ENCODE results near the gene CD300LF. TPM values are rescaled to one million over a fixed set of nuclear protein-coding genes. Genes with fewer than 3 reads are reported as not detected.

Gene CD300LF
- total and polyA plus RNA-seq, 10 donors, result 13.1 to 45.8 (median 30.9) TPM

DNA sequence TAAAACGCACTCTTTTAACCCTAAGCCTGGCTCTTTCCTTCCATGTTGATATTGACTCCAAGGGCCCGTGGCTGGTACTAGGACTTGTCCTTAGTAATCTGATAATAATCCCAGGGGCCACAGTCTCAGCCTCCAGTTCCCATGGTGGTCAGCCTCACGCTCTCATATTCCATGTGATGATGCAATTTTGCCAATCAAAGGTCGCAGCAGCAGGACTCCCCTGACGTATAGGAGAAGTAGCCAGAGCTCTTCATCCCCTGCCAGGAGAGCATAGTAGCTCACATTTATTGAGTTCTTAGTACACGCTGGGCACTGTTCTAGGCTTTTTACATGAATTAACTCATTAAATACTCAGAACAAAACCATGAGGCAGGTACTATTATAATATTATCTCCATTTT is 42.4 kb downstream of the CD300LF start:
- Histone ChIP-seq H3K4me3 (no peak overlapping the region), H3K27me3 (replicated peaks in 1 of 7) (peaks cover 0 to 98% (median 39%) of the 10 kb centered on the region in 7 donors), H3K9me3 (peaks cover 0 to 7% (median 0%) of the 10 kb centered on the region in 8 donors), H3K4me1 (peaks cover 0 to 8% (median 2%) of the 10 kb centered on the region in 6 donors), H3K27ac (no peak overlapping the region), H3K36me3 (no peaks in the 10 kb centered on the region)
- no peak for DNase-seq
- intact Hi-C loops (cut with DNase I; ENCODE audit: low total_unique reads), result no loop called here
- TF ChIP-seq POLR2AphosphoS5 (IDR thresholded peaks at IDR 0.05) (no peak), POLR2A (IDR thresholded peaks at IDR 0.05) (no peak)
- TF ChIP-seq, protein P1, sequence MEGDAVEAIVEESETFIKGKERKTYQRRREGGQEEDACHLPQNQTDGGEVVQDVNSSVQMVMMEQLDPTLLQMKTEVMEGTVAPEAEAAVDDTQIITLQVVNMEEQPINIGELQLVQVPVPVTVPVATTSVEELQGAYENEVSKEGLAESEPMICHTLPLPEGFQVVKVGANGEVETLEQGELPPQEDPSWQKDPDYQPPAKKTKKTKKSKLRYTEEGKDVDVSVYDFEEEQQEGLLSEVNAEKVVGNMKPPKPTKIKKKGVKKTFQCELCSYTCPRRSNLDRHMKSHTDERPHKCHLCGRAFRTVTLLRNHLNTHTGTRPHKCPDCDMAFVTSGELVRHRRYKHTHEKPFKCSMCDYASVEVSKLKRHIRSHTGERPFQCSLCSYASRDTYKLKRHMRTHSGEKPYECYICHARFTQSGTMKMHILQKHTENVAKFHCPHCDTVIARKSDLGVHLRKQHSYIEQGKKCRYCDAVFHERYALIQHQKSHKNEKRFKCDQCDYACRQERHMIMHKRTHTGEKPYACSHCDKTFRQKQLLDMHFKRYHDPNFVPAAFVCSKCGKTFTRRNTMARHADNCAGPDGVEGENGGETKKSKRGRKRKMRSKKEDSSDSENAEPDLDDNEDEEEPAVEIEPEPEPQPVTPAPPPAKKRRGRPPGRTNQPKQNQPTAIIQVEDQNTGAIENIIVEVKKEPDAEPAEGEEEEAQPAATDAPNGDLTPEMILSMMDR (IDR thresholded peaks at IDR 0.05 in 8 of 11, conservative IDR thresholded peaks at IDR 0.05 in 3 of 11), result no peak
- WGBS, 5 donors, result 78 to 91% (median 85%) methylated on average over 6 of the region's 6 CpGs

DNA sequence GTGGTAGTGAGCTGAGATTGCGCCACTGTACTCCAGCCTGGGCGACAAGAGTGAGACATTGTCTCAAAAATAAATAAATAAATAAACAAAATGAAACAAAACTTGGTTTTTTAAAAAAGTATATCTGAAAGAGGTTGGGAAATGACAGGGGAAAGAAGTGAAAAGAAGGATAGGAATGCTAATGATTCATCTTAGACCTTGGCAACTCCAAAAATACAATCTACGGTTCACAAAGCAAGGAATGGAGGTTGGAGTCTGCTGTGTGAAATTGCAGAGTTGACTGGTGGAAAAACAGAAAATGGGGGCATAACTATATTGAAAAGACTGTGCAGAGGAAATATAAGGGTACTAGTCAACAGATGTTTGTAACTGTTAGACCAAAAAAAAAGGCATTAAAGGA is 49.2 kb downstream of the CD300LF start:
- Histone ChIP-seq H3K9me3 (peaks cover 0 to 4% (median 0%) of the 10 kb centered on the region in 8 donors), H3K36me3 (no peaks in the 10 kb centered on the region), H3K27ac (no peak overlapping the region), H3K4me3 (no peak overlapping the region), H3K27me3 (replicated peaks in 1 of 7) (peaks cover 0 to 89% (median 18%) of the 10 kb centered on the region in 7 donors), H3K4me1 (no peaks in the 10 kb centered on the region)
- intact Hi-C loops (cut with DNase I; ENCODE audit: low total_unique reads), result loop anchor here (10.0 kb wide), 1 partner anchor 201 kb away; no protein-coding TSS in a partner anchor
- TF ChIP-seq POLR2A (IDR thresholded peaks at IDR 0.05) (no peak), POLR2AphosphoS5 (IDR thresholded peaks at IDR 0.05) (no peak)
- TF ChIP-seq, protein P1 (IDR thresholded peaks at IDR 0.05 in 8 of 11, conservative IDR thresholded peaks at IDR 0.05 in 3 of 11), result no peak
- 66 to 85% (median 80%) methylated on average over 3 of the region's 3 CpGs for WGBS, 5 donors
- no peak for DNase-seq

DNA sequence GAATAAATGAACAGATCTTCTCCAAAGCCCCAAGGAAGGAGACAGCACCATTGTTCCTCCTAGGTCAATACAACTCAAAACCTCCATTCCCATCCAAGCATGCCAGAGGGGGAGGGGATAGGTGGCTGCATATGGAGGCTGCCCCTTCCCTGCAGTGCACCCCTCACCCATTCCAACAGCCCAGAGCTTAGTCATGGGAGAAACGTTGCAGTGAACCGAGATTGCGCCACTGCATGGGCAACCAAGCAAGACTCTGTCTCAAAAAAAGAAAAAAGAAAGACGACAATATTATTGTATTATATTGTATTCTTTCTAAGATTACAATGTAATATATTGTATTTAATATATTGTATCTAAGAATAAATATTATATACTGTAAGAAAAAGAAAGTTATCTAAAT is 52.8 kb downstream of the CD300LF start:
- intact Hi-C loops (cut with DNase I; ENCODE audit: low total_unique reads), result loop anchor here (10.0 kb wide), 1 partner anchor 205 kb away; no protein-coding TSS in a partner anchor
- WGBS, 5 donors, result 41 to 70% (median 50%) methylated on average over 4 of the region's 4 CpGs

DNA sequence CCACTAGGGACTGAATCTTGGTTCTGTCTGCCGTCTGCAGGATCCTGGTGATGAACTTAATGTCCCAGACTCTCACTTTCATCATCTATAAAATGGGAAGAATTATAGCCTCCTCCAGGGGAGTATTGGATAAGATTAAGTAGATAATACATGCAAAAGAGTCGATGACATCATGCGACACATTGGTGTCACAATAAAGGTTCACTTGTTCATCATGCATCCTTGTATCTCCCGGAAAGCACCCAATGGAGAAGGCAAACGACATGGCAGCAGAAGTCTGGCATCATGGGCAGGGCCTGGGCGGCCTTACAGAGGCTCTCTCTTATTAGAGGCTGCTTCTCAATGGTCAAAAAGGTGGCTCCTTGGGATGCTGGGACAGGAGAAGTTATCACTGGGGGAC is 54.1 kb downstream of the CD300LF start:
- intact Hi-C loops (cut with DNase I; ENCODE audit: low total_unique reads), result no loop called here
- Histone ChIP-seq H3K27me3 (replicated peaks in 1 of 7) (peaks cover 0 to 78% (median 19%) of the 10 kb centered on the region in 7 donors), H3K27ac (no peak overlapping the region), H3K36me3 (no peaks in the 10 kb centered on the region), H3K9me3 (peaks cover 0 to 4% (median 0%) of the 10 kb centered on the region in 8 donors), H3K4me3 (no peak overlapping the region), H3K4me1 (peaks cover 0 to 7% (median 5%) of the 10 kb centered on the region in 6 donors)
- DNase-seq, result no peak
- WGBS, 5 donors, result 80 to 90% (median 83%) methylated on average over 6 of the region's 6 CpGs
- TF ChIP-seq, protein P1 (IDR thresholded peaks at IDR 0.05 in 8 of 11, conservative IDR thresholded peaks at IDR 0.05 in 3 of 11), result no peak
- no peak for TF ChIP-seq POLR2A (IDR thresholded peaks at IDR 0.05)
- TF ChIP-seq POLR2AphosphoS5 (IDR thresholded peaks at IDR 0.05), result no peak

More for the DNA sequence above, 52.8 kb downstream of the CD300LF start:
- H3K27ac ChIP-seq, result no peak overlapping the region
- H3K27me3 ChIP-seq (replicated peaks in 1 of 7), result peaks cover 0 to 78% (median 15%) of the 10 kb centered on the region in 7 donors
- peaks cover 0 to 7% (median 5%) of the 10 kb centered on the region in 6 donors for H3K4me1 ChIP-seq
- no peak overlapping the region for H3K4me3 ChIP-seq
- TF ChIP-seq, protein P1 (IDR thresholded peaks at IDR 0.05 in 8 of 11, conservative IDR thresholded peaks at IDR 0.05 in 3 of 11), result no peak
- TF ChIP-seq POLR2A (IDR thresholded peaks at IDR 0.05) (no peak), POLR2AphosphoS5 (IDR thresholded peaks at IDR 0.05) (no peak)
- no peak for DNase-seq
- no peaks in the 10 kb centered on the region for H3K36me3 ChIP-seq
- H3K9me3 ChIP-seq, result peaks cover 0 to 4% (median 0%) of the 10 kb centered on the region in 8 donors
